A549 treated with AZD2906 at 1 μM for 4 hours (cell line): ENCODE results near the gene ZFP36L2. TPM values are rescaled to one million over a fixed set of nuclear protein-coding genes. Genes with fewer than 3 reads are reported as not detected.

Source experiments
- total RNA-seq: library from RNA; stranded (reverse); fragments of 200-300 nt; extraction: Qiagen RNA extraction; gene quantifications from 5 replicates; pipeline ENCODE4 v1.2.3, GENCODE V29; 2022

Gene ZFP36L2, protein sequence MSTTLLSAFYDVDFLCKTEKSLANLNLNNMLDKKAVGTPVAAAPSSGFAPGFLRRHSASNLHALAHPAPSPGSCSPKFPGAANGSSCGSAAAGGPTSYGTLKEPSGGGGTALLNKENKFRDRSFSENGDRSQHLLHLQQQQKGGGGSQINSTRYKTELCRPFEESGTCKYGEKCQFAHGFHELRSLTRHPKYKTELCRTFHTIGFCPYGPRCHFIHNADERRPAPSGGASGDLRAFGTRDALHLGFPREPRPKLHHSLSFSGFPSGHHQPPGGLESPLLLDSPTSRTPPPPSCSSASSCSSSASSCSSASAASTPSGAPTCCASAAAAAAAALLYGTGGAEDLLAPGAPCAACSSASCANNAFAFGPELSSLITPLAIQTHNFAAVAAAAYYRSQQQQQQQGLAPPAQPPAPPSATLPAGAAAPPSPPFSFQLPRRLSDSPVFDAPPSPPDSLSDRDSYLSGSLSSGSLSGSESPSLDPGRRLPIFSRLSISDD
- 35.1 to 46.2 TPM (median 43.7 TPM) in 5 replicates for total RNA-seq

DNA sequence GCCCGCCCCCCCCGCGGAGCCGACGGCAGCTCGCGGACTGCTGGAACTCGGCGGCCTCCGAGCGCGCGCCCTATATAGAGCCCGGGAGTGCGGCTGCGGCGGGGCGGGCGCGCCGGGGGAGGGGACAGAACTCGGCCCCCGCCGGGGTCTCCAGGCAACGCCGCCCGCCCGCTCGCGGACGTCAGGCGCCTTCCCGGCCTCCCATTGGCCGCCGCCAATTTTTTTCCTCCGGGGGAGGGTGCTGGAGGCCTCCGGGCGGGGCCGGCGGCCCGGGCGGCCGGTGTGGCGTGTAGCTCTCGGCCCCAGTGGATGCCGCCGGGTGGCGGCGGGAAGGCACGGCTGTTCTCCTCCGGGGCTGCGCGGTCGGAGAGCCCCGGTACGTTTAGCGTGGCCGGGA lies at the start of gene ZFP36L2:
Gene ZFP36L2 (minus strand): TSS at position 49 of the 397 bp plus-strand sequence. CDS start 291 bp downstream, outside the sequence.

